PFSK-1 (cell line): ENCODE measurements around the gene ZNF212.

Source experiments
- FOXP2 ChIP-seq: optimal IDR thresholded peaks from 2 replicates; pipeline ENCODE3; 2011; ENCODE audit warnings: borderline replicate concordance, control low read depth, inconsistent platforms; ENCODE audit not compliant: insufficient read depth; ENCODE audit errors: extremely low read length, extremely low read depth
- POLR2AphosphoS5 ChIP-seq: IDR thresholded peaks from 2 replicates; pipeline ENCODE4 v1.6.1; 2012; ENCODE audit warnings: low read depth, mild to moderate bottlenecking, control low read depth, low read length, moderate library complexity
- REST ChIP-seq, 2 experiments: IDR thresholded peaks; 2 replicates each; pipeline versions ENCODE4 v1.6.1 to v1.8.0; 2011 to 2012; ENCODE audit warnings: low read depth in 2 of 2, low read length in 2 of 2, control low read depth in 1 of 2, inconsistent platforms in 1 of 2, mild to moderate bottlenecking in 1 of 2, moderate library complexity in 1 of 2; ENCODE audit not compliant: insufficient read depth in 1 of 2
- SIN3A ChIP-seq: IDR thresholded peaks from 2 replicates; pipeline ENCODE4 v1.6.1; 2012; ENCODE audit warnings: mild to moderate bottlenecking, low read length, moderate library complexity, borderline replicate concordance; ENCODE audit not compliant: insufficient read depth
- TAF1 ChIP-seq: IDR thresholded peaks from 2 replicates; pipeline ENCODE4 v1.6.1; 2012; ENCODE audit warnings: low read length, control low read depth, borderline replicate concordance; ENCODE audit not compliant: insufficient read depth

GRCh38 chr7:149280661-149281507, 41.4 kb downstream of the ZNF212 start:
- no peak for TF ChIP-seq REST (IDR thresholded peaks at IDR 0.05; ENCODE audit: insufficient read depth in 1 of 2, low read depth in 2 of 2, low read length in 2 of 2)
- TF ChIP-seq POLR2AphosphoS5, result no peak
- no peak for TF ChIP-seq SIN3A
- TF ChIP-seq TAF1, result no peak
- TF ChIP-seq FOXP2, result no peak
